ENCODE results near the gene CENPN. TPM values are rescaled to one million over a fixed set of nuclear protein-coding genes. Genes with fewer than 3 reads are reported as not detected.
A peak's percentile ranks its signal among the peaks of the same experiment; 100 is the strongest.

Gene CENPN
- polyA plus RNA-seq, 1 donor (not counting 4 experiments of a cell fraction or from before 2014, with no cell fraction given) = 29.2 TPM

GRCh38 chr16:81003610-81004460, 3.2 kb upstream of the CENPN start:
- Histone ChIP-seq H3K4me1 (ENCODE audit: control insufficient read depth, extremely low read depth, insufficient read depth, low read length) (peaks cover 18% of the 10 kb centered on the region), H3K4me3 (ENCODE audit: control insufficient read depth in 2 of 3, extremely low read depth in 1 of 3, insufficient read depth in 2 of 3, low read depth in 1 of 3, low read length in 3 of 3) (peak overlapping the region in 2 of 3 experiments; percentile 33 to 51), H3K9me3 (ENCODE audit: control insufficient read depth, low read depth, low read length) (no peaks in the 10 kb centered on the region), H3K79me2 (ENCODE audit: control insufficient read depth, insufficient read depth, low read length) (peaks cover 85% of the 10 kb centered on the region), H4K20me1 (ENCODE audit: control insufficient read depth, extremely low read depth, insufficient read depth, low read length) (no peaks in the 10 kb centered on the region), H2AFZ (ENCODE audit: control insufficient read depth, low read length) (no peak overlapping the region), H3K9me1 (ENCODE audit: control insufficient read depth, extremely low read depth, insufficient read depth, low read length) (peaks cover 3% of the 10 kb centered on the region), H3K4me2 (ENCODE audit: control insufficient read depth, extremely low read depth, insufficient read depth, low read depth, low read length) (peak overlapping the region; percentile 83), H3K9ac (ENCODE audit: control insufficient read depth, extremely low read depth, insufficient read depth, low read length) (peak overlapping the region; percentile 35), H3K27me3 (ENCODE audit: control insufficient read depth, extremely low read depth, insufficient read depth, low read length) (no peaks in the 10 kb centered on the region), H3K36me3 (ENCODE audit: control insufficient read depth in 2 of 2, extremely low read depth in 1 of 2, insufficient read depth in 2 of 2, low read length in 2 of 2) (peaks cover 0 to 3% of the 10 kb centered on the region in 2 experiments), H3K27ac (ENCODE audit: control insufficient read depth, insufficient read depth, low read length) (peak overlapping the region; percentile 34)
- FAIRE-seq = no peak
- dilution Hi-C loops (cut with MboI; ENCODE audit: extremely low pct_ligation_motif_present, low sequenced_read_pairs) = no loop called here
- DNase-seq (ENCODE audit: low read depth, low spot score) = no peak
- TF ChIP-seq CTCF (optimal IDR thresholded peaks at IDR 0.05 in 1 of 3, IDR thresholded peaks at IDR 0.05 in 1 of 3, conservative IDR thresholded peaks at IDR 0.05 in 1 of 3; ENCODE audit: extremely low read depth in 1 of 3, insufficient read depth in 2 of 3, low read length in 3 of 3) = no peak
- no peak for TF ChIP-seq EZH2 (IDR thresholded peaks at IDR 0.05; ENCODE audit: low read length)

- Histone ChIP-seq H3K4me3 (ENCODE audit: control insufficient read depth in 2 of 3, extremely low read depth in 1 of 3, insufficient read depth in 2 of 3, low read depth in 1 of 3, low read length in 3 of 3) (peak overlapping the region in 2 of 3 experiments; percentile 33 to 51), H3K9me3 (ENCODE audit: control insufficient read depth, low read depth, low read length) (no peaks in the 10 kb centered on the region), H3K27ac (ENCODE audit: control insufficient read depth, insufficient read depth, low read length) (peak overlapping the region; percentile 34), H3K4me1 (ENCODE audit: control insufficient read depth, extremely low read depth, insufficient read depth, low read length) (peaks cover 18% of the 10 kb centered on the region), H2AFZ (ENCODE audit: control insufficient read depth, low read length) (no peak overlapping the region), H3K9me1 (ENCODE audit: control insufficient read depth, extremely low read depth, insufficient read depth, low read length) (peaks cover 3% of the 10 kb centered on the region), H3K79me2 (ENCODE audit: control insufficient read depth, insufficient read depth, low read length) (peaks cover 85% of the 10 kb centered on the region), H4K20me1 (ENCODE audit: control insufficient read depth, extremely low read depth, insufficient read depth, low read length) (no peaks in the 10 kb centered on the region), H3K27me3 (ENCODE audit: control insufficient read depth, extremely low read depth, insufficient read depth, low read length) (no peaks in the 10 kb centered on the region), H3K9ac (ENCODE audit: control insufficient read depth, extremely low read depth, insufficient read depth, low read length) (peak overlapping the region; percentile 35), H3K36me3 (ENCODE audit: control insufficient read depth in 2 of 2, extremely low read depth in 1 of 2, insufficient read depth in 2 of 2, low read length in 2 of 2) (peaks cover 0 to 3% of the 10 kb centered on the region in 2 experiments), H3K4me2 (ENCODE audit: control insufficient read depth, extremely low read depth, insufficient read depth, low read depth, low read length) (peak overlapping the region; percentile 83)
- DNase-seq (ENCODE audit: low read depth, low spot score) = peak; percentile 15
- FAIRE-seq = no peak
- dilution Hi-C loops (cut with MboI; ENCODE audit: extremely low pct_ligation_motif_present, low sequenced_read_pairs) = no loop called here
- TF ChIP-seq CTCF (optimal IDR thresholded peaks at IDR 0.05 in 1 of 3, IDR thresholded peaks at IDR 0.05 in 1 of 3, conservative IDR thresholded peaks at IDR 0.05 in 1 of 3; ENCODE audit: extremely low read depth in 1 of 3, insufficient read depth in 2 of 3, low read length in 3 of 3) (peak in 2 of 3 experiments; percentile 27 to 53), EZH2 (IDR thresholded peaks at IDR 0.05; ENCODE audit: low read length) (no peak)
These were observed 2.2 kb upstream of the CENPN start for GRCh38 chr16:81004646-81005353.

Measured in keratinocyte (primary cell).